Measurements from ENCODE around the gene RELN. TPM values are rescaled to one million over a fixed set of nuclear protein-coding genes. Genes with fewer than 3 reads are reported as not detected.

The RELN gene
- total and polyA plus RNA-seq, 10 donors = 0.03 to 7.6 (median 1.0) TPM

- 19 to 31% (median 23%) methylated on average over 3 of the region's 3 CpGs for WGBS, 5 donors
- no peaks in the 10 kb centered on the region for H3K36me3 ChIP-seq
- no peaks in the 10 kb centered on the region for H3K9me3 ChIP-seq
- no peak overlapping the region for H3K27ac ChIP-seq
- peaks cover 0 to 4% (median 0%) of the 10 kb centered on the region in 7 donors for H3K27me3 ChIP-seq (replicated peaks in 1 of 7)
- H3K4me3 ChIP-seq = no peak overlapping the region
- DNase-seq = no peak
- no peaks in the 10 kb centered on the region for H3K4me1 ChIP-seq
- intact Hi-C loops (cut with DNase I; ENCODE audit: low total_unique reads) = no loop called here
- no peak for TF ChIP-seq POLR2AphosphoS5 (IDR thresholded peaks at IDR 0.05)
Observed at GRCh38 chr7:103613655-103614642, 375.5 kb downstream of the RELN start.

GRCh38 chr7:103609778-103610177 is 379.7 kb downstream of the RELN start:
- TF ChIP-seq POLR2AphosphoS5 (IDR thresholded peaks at IDR 0.05) (no peak), CTCF (IDR thresholded peaks at IDR 0.05 in 8 of 11, conservative IDR thresholded peaks at IDR 0.05 in 3 of 11) (no peak), POLR2A (IDR thresholded peaks at IDR 0.05) (no peak)
- 67 to 91% (median 84%) methylated on average over 3 of the region's 3 CpGs for WGBS, 5 donors
- DNase-seq = no peak
- H3K4me3 ChIP-seq = no peak overlapping the region
- no peaks in the 10 kb centered on the region for H3K36me3 ChIP-seq
- no peaks in the 10 kb centered on the region for H3K4me1 ChIP-seq
- H3K27me3 ChIP-seq (replicated peaks in 1 of 7) = no peaks in the 10 kb centered on the region
- H3K9me3 ChIP-seq = no peaks in the 10 kb centered on the region
- no peak overlapping the region for H3K27ac ChIP-seq
- intact Hi-C loops (cut with DNase I; ENCODE audit: low total_unique reads) = no loop called here

DNA sequence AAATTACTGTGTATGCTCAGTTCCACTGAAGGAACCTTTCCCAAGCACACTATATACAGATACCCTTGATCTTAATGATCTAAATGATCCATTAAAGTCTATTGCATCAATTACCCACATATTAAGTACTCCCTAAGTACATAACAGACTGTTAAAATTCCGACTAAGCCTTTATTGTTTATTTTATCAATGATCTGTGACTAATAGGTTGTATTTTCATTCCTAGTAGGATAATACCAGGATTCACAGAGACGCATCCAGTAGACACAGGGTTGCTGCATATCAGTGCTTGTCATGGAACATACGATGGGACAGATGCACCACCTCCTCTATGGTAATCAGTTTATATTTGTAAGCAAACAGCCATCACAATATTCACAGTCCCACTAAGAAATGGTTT is 383.8 kb downstream of the RELN start:
- Histone ChIP-seq H3K27ac (no peak overlapping the region), H3K4me1 (no peaks in the 10 kb centered on the region), H3K36me3 (no peaks in the 10 kb centered on the region), H3K4me3 (no peak overlapping the region), H3K9me3 (no peaks in the 10 kb centered on the region), H3K27me3 (replicated peaks in 1 of 7) (peaks cover 0 to 8% (median 0%) of the 10 kb centered on the region in 7 donors)
- 72 to 81% (median 79%) methylated on average over 3 of the region's 3 CpGs for WGBS, 5 donors
- TF ChIP-seq POLR2A (IDR thresholded peaks at IDR 0.05) (no peak), CTCF (IDR thresholded peaks at IDR 0.05 in 8 of 11, conservative IDR thresholded peaks at IDR 0.05 in 3 of 11) (no peak), POLR2AphosphoS5 (IDR thresholded peaks at IDR 0.05) (no peak)
- intact Hi-C loops (cut with DNase I; ENCODE audit: low total_unique reads) = no loop called here
- no peak for DNase-seq

DNA sequence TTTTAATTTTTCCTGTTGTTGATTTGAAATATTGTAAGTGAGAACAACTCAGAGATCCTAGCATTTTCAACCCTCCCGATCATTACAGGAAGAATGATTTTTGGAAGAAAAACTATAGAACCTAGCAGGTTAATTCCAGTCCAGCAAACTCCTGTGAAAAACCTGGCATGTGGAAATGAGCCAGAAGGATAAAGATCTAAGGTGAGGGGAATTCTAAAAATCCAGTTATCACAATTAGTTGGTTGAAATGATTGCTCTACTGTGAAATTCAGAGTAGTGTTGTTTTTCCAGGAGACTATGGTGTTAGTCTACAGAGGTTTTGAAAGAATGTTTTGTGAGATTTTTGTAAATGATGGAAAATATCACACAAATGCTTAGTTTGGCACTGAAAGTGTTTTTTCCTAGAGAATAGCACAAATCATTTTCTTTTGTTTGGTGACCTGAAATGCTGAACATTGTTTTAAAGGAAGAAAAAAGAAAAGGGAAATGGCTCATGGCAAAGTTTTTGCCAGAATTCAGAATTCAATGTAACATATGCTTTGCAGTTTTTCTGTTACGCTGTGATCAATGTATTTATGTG is 391.0 kb downstream of the RELN start:
- DNase-seq = no peak
- intact Hi-C loops (cut with DNase I; ENCODE audit: low total_unique reads) = no loop called here
- WGBS, 5 donors = 82 to 97% (median 93%) methylated on average over 2 of the region's 2 CpGs

More for the DNA sequence above, 391.0 kb downstream of the RELN start:
- H3K27ac ChIP-seq = no peak overlapping the region
- H3K4me1 ChIP-seq = no peaks in the 10 kb centered on the region
- H3K9me3 ChIP-seq = no peaks in the 10 kb centered on the region
- TF ChIP-seq POLR2AphosphoS5 (IDR thresholded peaks at IDR 0.05) = no peak
- TF ChIP-seq POLR2A (IDR thresholded peaks at IDR 0.05) = no peak
- no peak for TF ChIP-seq CTCF (IDR thresholded peaks at IDR 0.05 in 8 of 11, conservative IDR thresholded peaks at IDR 0.05 in 3 of 11)
- peaks cover 0 to 25% (median 4%) of the 10 kb centered on the region in 7 donors for H3K27me3 ChIP-seq (replicated peaks in 1 of 7)
- no peaks in the 10 kb centered on the region for H3K36me3 ChIP-seq
- no peak overlapping the region for H3K4me3 ChIP-seq

Measured in spleen (tissue), 11 donors.